ENCODE results near the gene SEC24A.
"Not testable (repeated sequence)": the region's sequence is repeated elsewhere in the genome, so short reads cannot be mapped to it uniquely, and the experiment has no call there.

SEC24A gene

GRCh38 chr5:134758176-134758503, 109.6 kb downstream of the SEC24A start:
- DNase-seq = no peak

DNA sequence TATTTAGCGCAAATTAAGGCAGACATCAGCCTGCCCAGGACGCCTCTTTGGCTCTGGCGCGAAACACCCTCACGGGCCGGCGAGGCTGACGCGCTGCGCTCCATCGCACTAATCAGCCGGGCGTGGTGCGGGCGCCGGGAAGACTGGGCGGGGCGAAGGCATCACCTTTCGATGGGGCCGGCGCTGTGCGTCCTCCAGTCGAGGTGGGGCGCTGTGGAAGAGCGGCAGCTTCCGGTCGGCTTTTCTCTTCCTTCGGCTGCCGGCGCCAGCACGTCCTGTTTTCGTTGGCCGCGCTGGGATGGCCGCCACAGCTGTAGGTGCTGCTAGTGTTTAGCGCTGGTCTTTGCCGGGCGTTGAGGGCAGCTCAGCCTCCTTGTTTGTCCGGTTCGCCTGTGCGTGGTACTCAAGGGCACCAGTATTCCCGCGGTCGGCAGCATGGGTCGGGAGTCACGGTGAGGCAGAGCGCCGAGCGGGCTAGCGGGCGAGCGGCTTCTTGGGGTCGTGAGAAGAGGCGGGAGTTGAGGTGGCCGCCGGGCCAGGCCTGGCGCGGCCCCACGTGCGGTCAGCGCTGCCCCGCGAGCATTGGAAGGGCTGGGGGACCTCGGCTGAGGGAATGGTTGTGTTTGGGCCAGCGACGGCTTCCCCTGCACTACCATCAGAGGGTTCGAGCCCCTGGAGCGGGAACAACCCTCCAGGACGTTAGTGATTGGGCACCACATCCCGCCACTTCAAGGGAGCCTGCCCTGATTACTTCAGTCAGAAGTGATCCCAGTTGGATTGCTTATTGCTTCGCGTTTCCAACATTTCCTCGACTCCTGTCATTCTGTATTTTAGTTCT, 110.1 kb downstream of the SEC24A start, which contains the start of gene DDX46:
TSS of gene DDX46 (plus strand) at position 276 of the 838 bp plus-strand sequence. CDS start at position 436, 160 bp downstream.
- DNase-seq = peak; percentile 65

DNA sequence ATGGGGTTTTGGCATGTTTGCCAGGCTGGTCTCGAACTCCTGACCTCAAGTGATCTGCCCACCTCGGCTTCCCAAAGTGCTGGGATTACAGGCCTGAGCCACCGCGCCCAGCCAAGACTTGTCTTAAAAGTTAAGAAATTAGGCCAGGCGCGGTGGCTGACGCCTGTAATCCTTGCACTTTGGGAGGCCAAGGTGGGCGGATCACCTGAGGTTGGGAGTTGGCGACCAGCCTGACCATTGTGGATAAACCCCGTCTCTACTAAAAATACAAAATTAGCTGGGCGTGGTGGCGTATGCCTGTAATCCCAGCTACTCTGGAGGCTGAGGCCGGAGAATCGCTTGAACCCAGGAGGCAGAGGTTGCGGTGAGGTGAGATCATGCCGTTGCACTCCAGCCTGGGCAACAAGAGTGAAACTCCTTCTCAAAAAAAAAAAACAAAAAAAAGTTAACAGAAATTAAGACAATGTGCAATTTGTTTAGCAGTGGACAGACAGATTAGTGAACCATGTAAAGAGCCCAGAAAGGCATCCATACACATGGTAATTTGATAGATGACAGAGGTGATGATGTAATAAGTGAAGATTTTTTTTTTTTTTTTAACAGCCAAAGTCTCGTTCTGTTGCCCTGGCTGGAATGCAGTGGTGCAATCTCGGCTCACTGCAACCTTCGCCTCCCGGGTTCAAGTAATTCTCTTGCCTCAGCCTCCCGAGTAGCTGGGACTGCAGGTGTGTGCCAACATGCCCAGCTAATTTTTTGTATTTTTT, 119.1 kb downstream of the SEC24A start:
- DNase-seq = not testable (repeated sequence)

GRCh38 chr5:134769206-134769605, 120.6 kb downstream of the SEC24A start:
- DNase-seq = no peak

DNA sequence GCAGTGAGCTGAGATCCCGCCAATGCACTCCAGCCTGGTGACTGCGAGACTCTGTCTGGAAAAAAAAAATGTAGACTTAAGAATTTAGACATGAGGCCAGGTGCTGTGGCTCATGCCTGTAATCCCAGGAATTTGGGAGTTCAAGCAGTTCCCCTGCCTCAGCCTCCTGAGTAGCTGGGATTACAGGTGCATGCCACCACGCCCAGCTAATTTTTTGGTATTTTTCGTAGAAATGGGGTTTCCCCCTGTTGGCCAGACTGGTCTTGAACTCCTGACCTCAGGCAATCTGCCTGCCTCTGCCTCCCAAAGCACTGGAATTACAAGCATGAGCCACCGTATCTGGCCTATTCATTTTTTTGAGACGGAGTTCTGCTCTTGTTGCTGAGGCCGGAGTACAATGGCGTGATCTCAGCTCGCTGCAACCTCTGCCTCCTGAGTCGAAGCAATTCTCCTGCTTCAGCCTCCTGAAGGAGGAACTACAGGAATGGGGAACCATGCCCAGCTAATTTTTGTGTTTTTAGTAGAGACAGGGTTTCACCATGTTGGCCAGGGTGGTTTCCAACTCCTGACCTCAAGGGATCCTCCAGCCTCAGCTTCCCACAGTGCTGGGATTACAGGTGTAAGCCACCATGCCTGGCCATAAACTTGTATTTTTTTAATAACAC, 124.0 kb downstream of the SEC24A start:
- DNase-seq = no peak

GRCh38 chr5:134777366-134777765, 128.8 kb downstream of the SEC24A start:
- no peak for DNase-seq
